ENCODE measurements around the gene DNAH5. TPM values are rescaled to one million over a fixed set of nuclear protein-coding genes. Genes with fewer than 3 reads are reported as not detected.

DNAH5 gene
- total and polyA plus RNA-seq, 2 of the 13 experiments (the other 11 are each of a cell fraction or from before 2014, with no cell fraction given) = 0.09 TPM

- TF ChIP-seq, protein P1, sequence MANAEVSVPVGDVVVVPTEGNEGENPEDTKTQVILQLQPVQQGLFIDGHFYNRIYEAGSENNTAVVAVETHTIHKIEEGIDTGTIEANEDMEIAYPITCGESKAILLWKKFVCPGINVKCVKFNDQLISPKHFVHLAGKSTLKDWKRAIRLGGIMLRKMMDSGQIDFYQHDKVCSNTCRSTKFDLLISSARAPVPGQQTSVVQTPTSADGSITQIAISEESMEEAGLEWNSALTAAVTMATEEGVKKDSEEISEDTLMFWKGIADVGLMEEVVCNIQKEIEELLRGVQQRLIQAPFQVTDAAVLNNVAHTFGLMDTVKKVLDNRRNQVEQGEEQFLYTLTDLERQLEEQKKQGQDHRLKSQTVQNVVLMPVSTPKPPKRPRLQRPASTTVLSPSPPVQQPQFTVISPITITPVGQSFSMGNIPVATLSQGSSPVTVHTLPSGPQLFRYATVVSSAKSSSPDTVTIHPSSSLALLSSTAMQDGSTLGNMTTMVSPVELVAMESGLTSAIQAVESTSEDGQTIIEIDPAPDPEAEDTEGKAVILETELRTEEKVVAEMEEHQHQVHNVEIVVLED (CRISPR knock-in tag; IDR thresholded peaks at IDR 0.05; ENCODE audit: borderline replicate concordance) = no peak
- TF ChIP-seq NR2F1 (CRISPR knock-in tag; IDR thresholded peaks at IDR 0.05) (no peak), SNAPC2 (CRISPR knock-in tag; IDR thresholded peaks at IDR 0.05) (no peak), CENPX (CRISPR knock-in tag; IDR thresholded peaks at IDR 0.05) (no peak), TSC22D2 (CRISPR knock-in tag; IDR thresholded peaks at IDR 0.05; ENCODE audit: borderline replicate concordance) (peak; percentile 54; the same call in 1 of the 2 replicates), RFX3 (CRISPR knock-in tag; IDR thresholded peaks at IDR 0.05) (0 out of 2 replicates have a peak, but pooled peaks have one; percentile 13), ZNF232 (CRISPR knock-in tag; IDR thresholded peaks at IDR 0.05; ENCODE audit: borderline replicate concordance) (peak; percentile 60; the same call in 1 of the 2 replicates), HOXA5 (CRISPR knock-in tag; IDR thresholded peaks at IDR 0.05) (0 out of 2 replicates have a peak, but pooled peaks have one; percentile 34)
Measured at GRCh38 chr5:13866792-13867191, 77.7 kb downstream of the DNAH5 start (continued).

DNA sequence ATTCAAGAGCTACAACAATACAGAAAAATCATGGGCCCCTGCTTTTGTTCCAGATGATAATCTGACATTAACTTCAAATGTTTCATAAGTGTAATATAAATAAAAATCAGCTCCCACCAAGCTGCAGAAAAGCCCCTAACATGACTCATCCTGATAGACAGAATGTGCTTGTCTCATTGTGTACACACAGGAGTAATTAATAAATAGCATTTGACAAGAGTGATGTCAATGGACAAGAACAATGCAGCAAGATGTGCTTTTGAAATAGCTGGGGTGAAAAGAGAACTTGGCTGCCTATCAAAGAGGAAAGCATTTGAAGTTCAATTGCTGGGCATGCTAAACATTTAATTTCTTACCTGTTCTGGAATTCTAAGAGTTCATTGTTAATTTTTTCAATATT is 79.2 kb downstream of the DNAH5 start:
- Histone ChIP-seq H3K4me3 (replicated peaks in 1 of 3; ENCODE audit: insufficient read depth in 1 of 3, low read depth in 2 of 3, low read length in 3 of 3) (no peak overlapping the region), H3K9ac (ENCODE audit: insufficient read depth, low read depth, low read length) (no peak overlapping the region), H3K4me2 (ENCODE audit: low read depth, low read length) (no peak overlapping the region), H3K27ac (ENCODE audit: extremely low read length, insufficient read depth, low read length) (no peak overlapping the region), H3K27me3 (ENCODE audit: control insufficient read depth in 1 of 2, insufficient read depth in 2 of 2, low read length in 2 of 2) (no peaks in the 10 kb centered on the region), H3K9me3 (ENCODE audit: low read length) (no peaks in the 10 kb centered on the region), H3K79me2 (ENCODE audit: insufficient read depth, low read length) (no peaks in the 10 kb centered on the region), H3K36me3 (replicated peaks in 1 of 2; ENCODE audit: control insufficient read depth in 1 of 2, insufficient read depth in 2 of 2, low read length in 2 of 2) (no peaks in the 10 kb centered on the region), H4K20me1 (ENCODE audit: insufficient read depth, low read length) (no peaks in the 10 kb centered on the region), H2AFZ (ENCODE audit: low read length) (no peak overlapping the region), H3K4me1 (ENCODE audit: insufficient read depth, low read length) (no peaks in the 10 kb centered on the region)
- in situ Hi-C loops (cut with HindIII; ENCODE audit: extremely low pct_ligation_motif_present, low pct_unique_long_range_greater_than_20kb) (no loop called here), intact Hi-C loops (cut with micrococcal nuclease; ENCODE audit: unreplicated experiment) (no loop called here)
- CTCF ChIA-PET (ENCODE audit: low intra/inter-chr PET ratio, low total read pairs) = no interaction called here
- no TSS peak for BruUV-seq (replicated peaks)
- POLR2A ChIA-PET = no interaction called here
- DNase-seq (ENCODE audit: low spot score) = no peak
- FAIRE-seq = no peak
- ATAC-seq = no peak
- TF ChIP-seq, protein P2, sequence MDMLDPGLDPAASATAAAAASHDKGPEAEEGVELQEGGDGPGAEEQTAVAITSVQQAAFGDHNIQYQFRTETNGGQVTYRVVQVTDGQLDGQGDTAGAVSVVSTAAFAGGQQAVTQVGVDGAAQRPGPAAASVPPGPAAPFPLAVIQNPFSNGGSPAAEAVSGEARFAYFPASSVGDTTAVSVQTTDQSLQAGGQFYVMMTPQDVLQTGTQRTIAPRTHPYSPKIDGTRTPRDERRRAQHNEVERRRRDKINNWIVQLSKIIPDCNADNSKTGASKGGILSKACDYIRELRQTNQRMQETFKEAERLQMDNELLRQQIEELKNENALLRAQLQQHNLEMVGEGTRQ (IDR thresholded peaks at IDR 0.05; ENCODE audit: low read depth, low read length) = no peak
- TF ChIP-seq, protein P2 (CRISPR knock-in tag; IDR thresholded peaks at IDR 0.05; ENCODE audit: borderline replicate concordance) = no peak
- TF ChIP-seq ZNF644 (CRISPR knock-in tag; IDR thresholded peaks at IDR 0.05; ENCODE audit: low read depth) = no peak
- no peak for TF ChIP-seq EED (CRISPR knock-in tag; IDR thresholded peaks at IDR 0.05)
- no peak for TF ChIP-seq FLYWCH1 (CRISPR knock-in tag; IDR thresholded peaks at IDR 0.05)
- no peak for TF ChIP-seq EEA1 (CRISPR knock-in tag; IDR thresholded peaks at IDR 0.05; ENCODE audit: borderline replicate concordance)
- TF ChIP-seq TOPORS (CRISPR knock-in tag; IDR thresholded peaks at IDR 0.05) = no peak
- no peak for TF ChIP-seq THAP8 (CRISPR knock-in tag; IDR thresholded peaks at IDR 0.05; ENCODE audit: borderline replicate concordance)
- TF ChIP-seq ZNF232 (CRISPR knock-in tag; IDR thresholded peaks at IDR 0.05; ENCODE audit: borderline replicate concordance) = no peak
- no peak for TF ChIP-seq MTERF4 (CRISPR knock-in tag; IDR thresholded peaks at IDR 0.05)
